ENCODE results near the gene CCNC. TPM values are rescaled to one million over a fixed set of nuclear protein-coding genes. Genes with fewer than 3 reads are reported as not detected.

CCNC gene
- total RNA-seq: 49.2 and 52.1 TPM in 2 replicates

GRCh38 chr6:99568103-99568933 lies at the start of gene CCNC:
Gene CCNC (minus strand): TSS chr6:99568660. CDS start chr6:99568527, 133 bp downstream.
- H3K4me3 Mint-ChIP-seq (ENCODE audit: low read depth): peak within 1 kb of the TSS; percentile 98
- peaks cover 17% of the 10 kb centered on the region for H3K4me1 Mint-ChIP-seq (ENCODE audit: low read depth)
- no peaks in the 10 kb centered on the region for H3K9me3 Mint-ChIP-seq
- peaks cover 2% of the 10 kb centered on the region for H3K27me3 Mint-ChIP-seq (ENCODE audit: low read depth)
- H3K36me3 Mint-ChIP-seq (ENCODE audit: low read depth): peaks cover 14% of the 10 kb centered on the region
- DNase-seq (ENCODE audit: low spot score): peak; percentile 88
- H3K27ac Mint-ChIP-seq: peak within 1 kb of the TSS; percentile 93
- intact Hi-C loops (cut with micrococcal nuclease): loop anchor here (1.0 kb wide), 3 partner anchors 47 to 143 kb away; partner anchors contain the start of genes PNISR and USP45

GRCh38 chr6:99617131-99617530 lies 48.7 kb upstream of the CCNC start:
- intact Hi-C loops (cut with micrococcal nuclease): no loop called here
- H3K36me3 Mint-ChIP-seq (ENCODE audit: low read depth): no peaks in the 10 kb centered on the region
- no peak overlapping the region for H3K4me3 Mint-ChIP-seq (ENCODE audit: low read depth)
- H3K9me3 Mint-ChIP-seq: no peaks in the 10 kb centered on the region
- H3K27ac Mint-ChIP-seq: no peak overlapping the region
- no peak for DNase-seq (ENCODE audit: low spot score)
- peaks cover 7% of the 10 kb centered on the region for H3K4me1 Mint-ChIP-seq (ENCODE audit: low read depth)
- peaks cover 75% of the 10 kb centered on the region for H3K27me3 Mint-ChIP-seq (ENCODE audit: low read depth)

GRCh38 chr6:99614430-99615186 lies 46.1 kb upstream of the CCNC start:
- H3K27ac Mint-ChIP-seq: no peak overlapping the region
- H3K9me3 Mint-ChIP-seq: no peaks in the 10 kb centered on the region
- H3K4me3 Mint-ChIP-seq (ENCODE audit: low read depth): peak overlapping the region; percentile 49
- no peaks in the 10 kb centered on the region for H3K36me3 Mint-ChIP-seq (ENCODE audit: low read depth)
- H3K27me3 Mint-ChIP-seq (ENCODE audit: low read depth): peaks cover 73% of the 10 kb centered on the region
- H3K4me1 Mint-ChIP-seq (ENCODE audit: low read depth): peaks cover 28% of the 10 kb centered on the region
- no peak for DNase-seq (ENCODE audit: low spot score)
- intact Hi-C loops (cut with micrococcal nuclease): loop anchor here (5.0 kb wide), 1 partner anchor 1783 kb away; no protein-coding TSS in a partner anchor

- Mint-ChIP-seq H3K27ac (no peak overlapping the region), H3K9me3 (no peaks in the 10 kb centered on the region), H3K4me1 (ENCODE audit: low read depth) (peaks cover 28% of the 10 kb centered on the region), H3K27me3 (ENCODE audit: low read depth) (peaks cover 74% of the 10 kb centered on the region), H3K4me3 (ENCODE audit: low read depth) (peak overlapping the region; percentile 49), H3K36me3 (ENCODE audit: low read depth) (no peaks in the 10 kb centered on the region)
- DNase-seq (ENCODE audit: low spot score): no peak
- intact Hi-C loops (cut with micrococcal nuclease): loop anchor here (1.0 to 5.0 kb wide), 2 partner anchors 12 to 1783 kb away; no protein-coding TSS in a partner anchor
These were observed 45.4 kb upstream of the CCNC start for GRCh38 chr6:99613705-99614429.

GRCh38 chr6:99613409-99613704 lies 44.9 kb upstream of the CCNC start:
- Mint-ChIP-seq H3K27ac (no peak overlapping the region), H3K27me3 (ENCODE audit: low read depth) (peaks cover 75% of the 10 kb centered on the region), H3K4me1 (ENCODE audit: low read depth) (peaks cover 28% of the 10 kb centered on the region), H3K36me3 (ENCODE audit: low read depth) (no peaks in the 10 kb centered on the region), H3K9me3 (no peaks in the 10 kb centered on the region), H3K4me3 (ENCODE audit: low read depth) (no peak overlapping the region)
- intact Hi-C loops (cut with micrococcal nuclease): loop anchor here (1.0 to 5.0 kb wide), 2 partner anchors 11 to 1784 kb away; no protein-coding TSS in a partner anchor
- no peak for DNase-seq (ENCODE audit: low spot score)

- no peak for DNase-seq (ENCODE audit: low spot score)
- Mint-ChIP-seq H3K27ac (no peak overlapping the region), H3K4me1 (ENCODE audit: low read depth) (peaks cover 29% of the 10 kb centered on the region), H3K36me3 (ENCODE audit: low read depth) (no peaks in the 10 kb centered on the region), H3K9me3 (no peaks in the 10 kb centered on the region), H3K4me3 (ENCODE audit: low read depth) (no peak overlapping the region), H3K27me3 (ENCODE audit: low read depth) (peaks cover 75% of the 10 kb centered on the region)
- intact Hi-C loops (cut with micrococcal nuclease): loop anchor here (1.0 to 5.0 kb wide), 2 partner anchors 10 to 1785 kb away; no protein-coding TSS in a partner anchor
These were observed 44.3 kb upstream of the CCNC start for GRCh38 chr6:99612551-99613408.

- no peaks in the 10 kb centered on the region for H3K36me3 Mint-ChIP-seq (ENCODE audit: low read depth)
- H3K4me1 Mint-ChIP-seq (ENCODE audit: low read depth): peaks cover 33% of the 10 kb centered on the region
- peaks cover 75% of the 10 kb centered on the region for H3K27me3 Mint-ChIP-seq (ENCODE audit: low read depth)
- H3K9me3 Mint-ChIP-seq: no peaks in the 10 kb centered on the region
- no peak overlapping the region for H3K27ac Mint-ChIP-seq
- no peak overlapping the region for H3K4me3 Mint-ChIP-seq (ENCODE audit: low read depth)
- DNase-seq (ENCODE audit: low spot score): no peak
- intact Hi-C loops (cut with micrococcal nuclease): loop anchor here (2.0 to 5.0 kb wide), 2 partner anchors 22 to 1786 kb away; no protein-coding TSS in a partner anchor
These were observed 42.7 kb upstream of the CCNC start for GRCh38 chr6:99611148-99611547.

- Mint-ChIP-seq H3K27ac (no peak overlapping the region), H3K9me3 (no peaks in the 10 kb centered on the region), H3K4me3 (ENCODE audit: low read depth) (no peak overlapping the region), H3K36me3 (ENCODE audit: low read depth) (no peaks in the 10 kb centered on the region), H3K4me1 (ENCODE audit: low read depth) (peaks cover 36% of the 10 kb centered on the region), H3K27me3 (ENCODE audit: low read depth) (peaks cover 76% of the 10 kb centered on the region)
- no peak for DNase-seq (ENCODE audit: low spot score)
- intact Hi-C loops (cut with micrococcal nuclease): loop anchor here (2.0 to 5.0 kb wide), 3 partner anchors 21 to 1787 kb away; no protein-coding TSS in a partner anchor
These were observed 41.5 kb upstream of the CCNC start for GRCh38 chr6:99609905-99610489.

- no peak overlapping the region for H3K27ac Mint-ChIP-seq
- intact Hi-C loops (cut with micrococcal nuclease): loop anchor here (2.0 kb wide), 1 partner anchor 776 kb away; no protein-coding TSS in a partner anchor
- H3K36me3 Mint-ChIP-seq (ENCODE audit: low read depth): no peaks in the 10 kb centered on the region
- H3K4me3 Mint-ChIP-seq (ENCODE audit: low read depth): no peak overlapping the region
- DNase-seq (ENCODE audit: low spot score): no peak
- peaks cover 78% of the 10 kb centered on the region for H3K27me3 Mint-ChIP-seq (ENCODE audit: low read depth)
- H3K9me3 Mint-ChIP-seq: no peaks in the 10 kb centered on the region
- H3K4me1 Mint-ChIP-seq (ENCODE audit: low read depth): peaks cover 34% of the 10 kb centered on the region
These were observed 40.5 kb upstream of the CCNC start for GRCh38 chr6:99608886-99609482.

- Mint-ChIP-seq H3K4me3 (ENCODE audit: low read depth) (no peak overlapping the region), H3K4me1 (ENCODE audit: low read depth) (peaks cover 38% of the 10 kb centered on the region), H3K27ac (no peak overlapping the region), H3K9me3 (no peaks in the 10 kb centered on the region), H3K27me3 (ENCODE audit: low read depth) (peaks cover 84% of the 10 kb centered on the region), H3K36me3 (ENCODE audit: low read depth) (no peaks in the 10 kb centered on the region)
- DNase-seq (ENCODE audit: low spot score): no peak
- intact Hi-C loops (cut with micrococcal nuclease): loop anchor here (2.0 kb wide), 1 partner anchor 775 kb away; no protein-coding TSS in a partner anchor
These were observed 39.8 kb upstream of the CCNC start for GRCh38 chr6:99608059-99608885.

All from activated T-helper 2 cell treated with anti-CD3 and anti-CD28 coated beads, Interferon-gamma antibody, Interleukin-2, Interleukin-4, amounts not matched to agents 10 μg/mL and 5 μg/mL and 100 μg/mL, durations not matched to agents 14 hours and 24 hours and 36 hours (primary cell).